WI38 (cell line): Measurements from ENCODE around the gene INSIG1.

Experiments used
- H3K4me3 ChIP-seq: 2 replicates; pipeline ENCODE4 v1.5.1; 2011; ENCODE audit warnings: low read depth, mild to moderate bottlenecking, control low read depth, low read length
- CTCF ChIP-seq: IDR thresholded peaks from 2 replicates; pipeline ENCODE4 v1.5.1; 2012; ENCODE audit warnings: low read depth, mild to moderate bottlenecking, control low read depth, low read length

The INSIG1 gene

GRCh38 chr7:155280446-155281397 lies 17.0 kb upstream of the INSIG1 start:
- H3K4me3 ChIP-seq: no peak overlapping the region
- TF ChIP-seq CTCF: no peak

GRCh38 chr7:155281398-155281969 lies 16.2 kb upstream of the INSIG1 start:
- no peak overlapping the region for H3K4me3 ChIP-seq
- TF ChIP-seq CTCF: no peak

GRCh38 chr7:155282671-155283070 lies 15.0 kb upstream of the INSIG1 start:
- TF ChIP-seq CTCF: no peak
- no peak overlapping the region for H3K4me3 ChIP-seq

- H3K4me3 ChIP-seq: no peak overlapping the region
- TF ChIP-seq CTCF: no peak
These were observed 14.0 kb upstream of the INSIG1 start for GRCh38 chr7:155283565-155284194.

- no peak overlapping the region for H3K4me3 ChIP-seq
- TF ChIP-seq CTCF: no peak
These were observed 13.0 kb upstream of the INSIG1 start for GRCh38 chr7:155284496-155285274.

GRCh38 chr7:155285423-155285822 lies 12.3 kb upstream of the INSIG1 start:
- H3K4me3 ChIP-seq: no peak overlapping the region
- TF ChIP-seq CTCF: no peak
